ENCODE results near the gene CDH26.

The CDH26 gene

DNA sequence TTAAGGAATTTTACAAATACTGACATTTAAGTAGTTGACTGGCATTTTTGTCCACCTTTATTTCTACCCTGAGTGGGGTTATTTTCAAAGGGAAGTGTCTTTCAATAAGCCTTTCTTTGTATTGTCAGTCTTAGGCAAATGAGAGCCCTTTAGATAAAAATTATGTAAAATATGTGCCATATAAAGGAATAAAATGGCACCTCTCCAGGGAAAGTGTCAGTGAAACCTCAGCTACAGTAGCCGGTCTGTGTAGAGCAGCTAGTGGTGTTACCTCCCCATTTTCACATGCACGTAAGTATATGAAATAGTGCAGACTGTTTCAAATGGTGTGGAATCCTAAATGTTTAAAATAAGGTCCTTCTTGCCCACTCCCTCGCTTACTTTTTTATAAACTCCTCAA, 13.0 kb upstream of the CDH26 start:
- no peak for TF ChIP-seq TEAD4 (IDR thresholded peaks at IDR 0.05)
- TF ChIP-seq, protein P1, sequence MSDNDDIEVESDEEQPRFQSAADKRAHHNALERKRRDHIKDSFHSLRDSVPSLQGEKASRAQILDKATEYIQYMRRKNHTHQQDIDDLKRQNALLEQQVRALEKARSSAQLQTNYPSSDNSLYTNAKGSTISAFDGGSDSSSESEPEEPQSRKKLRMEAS (IDR thresholded peaks at IDR 0.05), result no peak
- TF ChIP-seq TCF12 (IDR thresholded peaks at IDR 0.05; ENCODE audit: low read depth), result no peak
- no peak for TF ChIP-seq NFIC (IDR thresholded peaks at IDR 0.05)

DNA sequence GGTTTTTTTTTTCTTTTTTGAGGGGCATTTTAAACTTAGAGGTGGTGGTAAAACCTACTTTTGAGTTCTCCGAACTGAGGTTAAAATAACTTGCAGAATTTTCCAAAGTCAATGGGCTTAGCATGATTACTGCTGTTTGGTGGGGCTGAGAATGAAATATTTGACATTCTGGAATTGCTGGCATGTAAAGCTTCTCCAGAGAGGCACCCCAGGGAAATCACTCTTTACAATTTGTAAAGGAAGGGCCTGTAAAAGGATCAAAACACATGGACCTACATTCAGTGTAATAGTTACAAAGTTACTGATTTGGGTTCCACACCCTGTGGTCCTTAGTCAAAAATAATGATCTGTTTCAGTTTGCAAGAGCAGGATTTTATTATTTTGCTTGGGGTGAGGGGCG, 12.5 kb upstream of the CDH26 start:
- TF ChIP-seq YY1 (IDR thresholded peaks at IDR 0.05; ENCODE audit: low read depth), result no peak
- no peak for TF ChIP-seq CEBPB (IDR thresholded peaks at IDR 0.05)

DNA sequence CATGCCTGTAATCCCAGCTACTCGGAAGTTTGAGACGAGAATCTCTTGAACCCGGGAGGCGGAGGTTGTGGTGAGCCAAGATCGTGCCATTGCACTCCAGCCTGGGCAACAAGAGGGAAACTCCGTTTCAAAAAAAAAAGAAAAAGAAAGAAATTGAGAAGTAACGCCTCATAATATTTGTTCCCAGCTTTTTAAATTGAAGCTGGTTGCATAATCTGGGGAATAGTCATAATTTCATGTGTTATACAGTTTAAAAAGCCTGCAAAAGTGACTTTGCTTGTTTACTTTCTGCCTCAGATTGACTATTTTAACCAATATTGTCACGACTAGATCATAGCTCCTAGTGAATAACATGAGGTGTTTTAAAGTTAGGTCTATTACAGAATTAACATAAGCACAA, 10.8 kb upstream of the CDH26 start:
- TF ChIP-seq TEAD4 (IDR thresholded peaks at IDR 0.05) (no peak), ZBTB7A (IDR thresholded peaks at IDR 0.05; ENCODE audit: low read depth) (no peak), TCF12 (IDR thresholded peaks at IDR 0.05; ENCODE audit: low read depth) (no peak), FOXM1 (IDR thresholded peaks at IDR 0.05; ENCODE audit: borderline replicate concordance, low read depth) (no peak), NFIC (IDR thresholded peaks at IDR 0.05) (no peak), TAF1 (IDR thresholded peaks at IDR 0.05; ENCODE audit: low read depth) (no peak), CREB1 (IDR thresholded peaks at IDR 0.05; ENCODE audit: low read depth) (no peak), RAD21 (IDR thresholded peaks at IDR 0.05; ENCODE audit: low read depth) (no peak), CEBPB (IDR thresholded peaks at IDR 0.05) (no peak), EGR1 (IDR thresholded peaks at IDR 0.05) (no peak), EP300 (IDR thresholded peaks at IDR 0.05; ENCODE audit: borderline replicate concordance) (no peak)
- TF ChIP-seq, protein P1 (IDR thresholded peaks at IDR 0.05), result no peak
- TF ChIP-seq, protein P2, sequence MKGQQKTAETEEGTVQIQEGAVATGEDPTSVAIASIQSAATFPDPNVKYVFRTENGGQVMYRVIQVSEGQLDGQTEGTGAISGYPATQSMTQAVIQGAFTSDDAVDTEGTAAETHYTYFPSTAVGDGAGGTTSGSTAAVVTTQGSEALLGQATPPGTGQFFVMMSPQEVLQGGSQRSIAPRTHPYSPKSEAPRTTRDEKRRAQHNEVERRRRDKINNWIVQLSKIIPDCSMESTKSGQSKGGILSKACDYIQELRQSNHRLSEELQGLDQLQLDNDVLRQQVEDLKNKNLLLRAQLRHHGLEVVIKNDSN (IDR thresholded peaks at IDR 0.05), result no peak

DNA sequence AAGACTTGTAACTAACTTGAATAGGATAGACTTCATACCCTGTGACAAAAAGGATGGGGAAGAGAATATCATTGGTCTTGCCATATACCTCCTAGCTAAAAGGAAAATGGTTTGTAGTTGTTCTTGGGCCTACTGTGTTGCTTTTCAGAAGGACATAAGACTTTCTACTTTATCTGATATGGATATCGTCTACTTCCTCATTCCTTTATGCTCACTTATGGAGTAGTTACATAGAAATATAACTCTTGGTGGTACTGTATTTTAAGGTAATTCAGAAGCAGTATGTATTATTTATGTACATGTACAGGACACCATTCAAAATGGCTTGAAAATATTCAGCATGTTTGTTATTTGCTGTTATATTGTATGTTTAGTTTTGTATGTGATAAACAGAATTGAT, 10.0 kb upstream of the CDH26 start:
- TF ChIP-seq TEAD4 (IDR thresholded peaks at IDR 0.05), result no peak
- TF ChIP-seq, protein P2 (IDR thresholded peaks at IDR 0.05), result no peak
- TF ChIP-seq TCF12 (IDR thresholded peaks at IDR 0.05; ENCODE audit: low read depth), result no peak
- no peak for TF ChIP-seq RAD21 (IDR thresholded peaks at IDR 0.05; ENCODE audit: low read depth)

DNA sequence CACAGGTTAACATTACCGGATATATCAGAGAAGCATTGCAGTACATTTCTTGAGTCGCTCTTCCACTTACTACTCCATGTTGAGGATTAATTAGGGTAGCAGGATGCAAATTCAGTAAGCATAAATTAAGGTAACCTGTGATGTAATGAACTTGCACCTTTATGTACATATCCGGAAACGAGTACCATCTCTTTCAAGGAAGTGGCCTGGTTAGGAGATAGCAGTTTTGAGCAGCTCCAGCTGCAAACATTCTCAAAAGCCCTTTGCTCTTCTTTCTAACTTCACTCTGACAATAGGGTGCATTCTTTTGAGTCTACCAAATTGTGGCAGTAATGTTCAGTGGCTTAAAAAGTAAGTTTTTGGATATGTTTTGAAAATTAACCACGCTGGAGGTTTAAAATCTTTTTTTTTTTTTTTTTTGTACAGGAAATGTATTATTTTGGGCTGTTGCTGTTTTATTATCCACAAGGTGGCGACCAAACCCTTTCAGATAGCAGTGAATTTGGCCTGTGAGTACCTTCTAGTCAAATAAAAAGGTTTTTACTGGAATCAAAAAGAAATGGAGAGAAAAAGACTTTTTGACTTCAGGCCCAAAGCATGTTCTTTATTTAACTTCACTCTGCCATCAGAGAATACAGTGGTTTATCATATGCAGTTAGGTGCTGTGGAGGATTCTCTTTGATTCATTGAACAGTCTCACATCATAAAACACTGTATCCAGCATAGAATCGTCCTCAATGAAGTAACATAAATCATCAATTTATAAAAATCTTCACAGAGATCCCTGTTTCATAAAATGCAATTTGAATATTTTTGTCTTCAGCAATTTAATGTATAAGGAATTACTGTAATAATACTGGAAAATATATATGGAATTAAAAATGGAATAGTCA, 9.1 kb upstream of the CDH26 start:
- TF ChIP-seq EGR1 (IDR thresholded peaks at IDR 0.05), result no peak
- peak; percentile 50 for TF ChIP-seq RAD21 (IDR thresholded peaks at IDR 0.05; ENCODE audit: low read depth)

DNA sequence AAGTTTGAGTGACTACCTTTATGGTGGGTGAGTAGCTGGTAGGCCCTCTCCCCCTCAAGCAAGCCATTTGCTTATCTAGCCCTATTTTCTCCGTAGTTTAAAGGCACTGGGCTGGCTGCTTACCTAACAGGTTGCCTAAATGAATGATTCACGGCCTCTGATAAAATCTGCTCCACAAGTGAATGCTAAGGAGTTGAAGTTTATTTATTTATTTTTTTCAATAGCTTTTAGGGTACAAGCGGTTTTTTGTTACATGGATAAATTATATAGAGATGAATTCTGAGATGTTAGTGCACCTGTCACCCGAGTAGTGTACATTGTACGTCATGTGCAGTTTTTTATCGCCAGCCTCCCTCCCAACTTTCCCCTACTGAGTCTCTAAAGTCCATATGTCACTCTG, 8.3 kb upstream of the CDH26 start:
- TF ChIP-seq, protein P1 (IDR thresholded peaks at IDR 0.05), result no peak
- TF ChIP-seq TCF12 (IDR thresholded peaks at IDR 0.05; ENCODE audit: low read depth), result no peak
- no peak for TF ChIP-seq NFIC (IDR thresholded peaks at IDR 0.05)
- TF ChIP-seq FOXM1 (IDR thresholded peaks at IDR 0.05; ENCODE audit: borderline replicate concordance, low read depth), result no peak
- TF ChIP-seq ZBTB7A (IDR thresholded peaks at IDR 0.05; ENCODE audit: low read depth), result no peak
- TF ChIP-seq CREB1 (IDR thresholded peaks at IDR 0.05; ENCODE audit: low read depth), result no peak
- no peak for TF ChIP-seq EP300 (IDR thresholded peaks at IDR 0.05; ENCODE audit: borderline replicate concordance)
- no peak for TF ChIP-seq EGR1 (IDR thresholded peaks at IDR 0.05)
- TF ChIP-seq, protein P2 (IDR thresholded peaks at IDR 0.05), result no peak
- TF ChIP-seq TEAD4 (IDR thresholded peaks at IDR 0.05), result no peak
- no peak for TF ChIP-seq CEBPB (IDR thresholded peaks at IDR 0.05)
- TF ChIP-seq RAD21 (IDR thresholded peaks at IDR 0.05; ENCODE audit: low read depth), result no peak
- TF ChIP-seq YY1 (IDR thresholded peaks at IDR 0.05; ENCODE audit: low read depth), result no peak
- TF ChIP-seq TAF1 (IDR thresholded peaks at IDR 0.05; ENCODE audit: low read depth), result no peak

DNA sequence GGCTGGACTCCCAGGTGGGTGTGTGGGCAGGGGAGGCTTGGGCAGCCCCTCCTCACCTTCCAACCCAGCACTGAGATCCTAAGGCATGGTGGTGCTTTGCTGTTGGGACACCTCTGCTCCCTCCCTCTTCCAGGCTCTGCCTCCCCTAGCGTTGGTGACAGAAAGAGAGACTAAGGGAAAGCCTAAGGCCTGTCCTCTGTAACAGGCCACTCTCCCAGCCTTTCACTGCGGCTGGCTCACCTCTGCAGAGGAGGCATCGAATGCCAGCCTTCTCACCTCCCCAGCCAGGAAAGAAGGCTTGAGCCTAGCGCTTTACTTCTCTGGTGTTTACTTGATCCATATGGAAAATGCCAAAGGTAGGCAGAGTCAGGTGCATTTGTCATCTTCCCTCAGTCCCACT, 3.5 kb upstream of the CDH26 start:
- TF ChIP-seq, protein P2 (IDR thresholded peaks at IDR 0.05), result no peak
- TF ChIP-seq ZBTB7A (IDR thresholded peaks at IDR 0.05; ENCODE audit: low read depth) (no peak), EP300 (IDR thresholded peaks at IDR 0.05; ENCODE audit: borderline replicate concordance) (no peak), YY1 (IDR thresholded peaks at IDR 0.05; ENCODE audit: low read depth) (no peak), RAD21 (IDR thresholded peaks at IDR 0.05; ENCODE audit: low read depth) (no peak), NFIC (IDR thresholded peaks at IDR 0.05) (no peak), CREB1 (IDR thresholded peaks at IDR 0.05; ENCODE audit: low read depth) (no peak), TCF12 (IDR thresholded peaks at IDR 0.05; ENCODE audit: low read depth) (no peak)
- TF ChIP-seq, protein P3, sequence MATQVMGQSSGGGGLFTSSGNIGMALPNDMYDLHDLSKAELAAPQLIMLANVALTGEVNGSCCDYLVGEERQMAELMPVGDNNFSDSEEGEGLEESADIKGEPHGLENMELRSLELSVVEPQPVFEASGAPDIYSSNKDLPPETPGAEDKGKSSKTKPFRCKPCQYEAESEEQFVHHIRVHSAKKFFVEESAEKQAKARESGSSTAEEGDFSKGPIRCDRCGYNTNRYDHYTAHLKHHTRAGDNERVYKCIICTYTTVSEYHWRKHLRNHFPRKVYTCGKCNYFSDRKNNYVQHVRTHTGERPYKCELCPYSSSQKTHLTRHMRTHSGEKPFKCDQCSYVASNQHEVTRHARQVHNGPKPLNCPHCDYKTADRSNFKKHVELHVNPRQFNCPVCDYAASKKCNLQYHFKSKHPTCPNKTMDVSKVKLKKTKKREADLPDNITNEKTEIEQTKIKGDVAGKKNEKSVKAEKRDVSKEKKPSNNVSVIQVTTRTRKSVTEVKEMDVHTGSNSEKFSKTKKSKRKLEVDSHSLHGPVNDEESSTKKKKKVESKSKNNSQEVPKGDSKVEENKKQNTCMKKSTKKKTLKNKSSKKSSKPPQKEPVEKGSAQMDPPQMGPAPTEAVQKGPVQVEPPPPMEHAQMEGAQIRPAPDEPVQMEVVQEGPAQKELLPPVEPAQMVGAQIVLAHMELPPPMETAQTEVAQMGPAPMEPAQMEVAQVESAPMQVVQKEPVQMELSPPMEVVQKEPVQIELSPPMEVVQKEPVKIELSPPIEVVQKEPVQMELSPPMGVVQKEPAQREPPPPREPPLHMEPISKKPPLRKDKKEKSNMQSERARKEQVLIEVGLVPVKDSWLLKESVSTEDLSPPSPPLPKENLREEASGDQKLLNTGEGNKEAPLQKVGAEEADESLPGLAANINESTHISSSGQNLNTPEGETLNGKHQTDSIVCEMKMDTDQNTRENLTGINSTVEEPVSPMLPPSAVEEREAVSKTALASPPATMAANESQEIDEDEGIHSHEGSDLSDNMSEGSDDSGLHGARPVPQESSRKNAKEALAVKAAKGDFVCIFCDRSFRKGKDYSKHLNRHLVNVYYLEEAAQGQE (IDR thresholded peaks at IDR 0.05; ENCODE audit: low read depth), result no peak

All from Ishikawa (cell line).